ENCODE results near the gene OLFM2. TPM values are rescaled to one million over a fixed set of nuclear protein-coding genes. Genes with fewer than 3 reads are reported as not detected.

OLFM2 gene
- polyA plus RNA-seq, 2 of the 4 experiments (the other 2 are of a cell fraction) = 6.5 to 8.0 TPM

GRCh38 chr19:9906475-9907087, 29.7 kb downstream of the OLFM2 start:
- Histone ChIP-seq H3K4me2 (no peak overlapping the region), H3K4me3 (no peak overlapping the region), H3K27ac (no peak overlapping the region), H3K4me1 (no peaks in the 10 kb centered on the region), H3K9me3 (no peaks in the 10 kb centered on the region)
- no peak for DNase-seq (ENCODE audit: low read depth in 1 of 2, low spot score in 1 of 2)
- no peak for ATAC-seq
- TF ChIP-seq ESRRA (IDR thresholded peaks at IDR 0.05; ENCODE audit: borderline replicate concordance, low read length) = no peak
- no peak for TF ChIP-seq USF2 (IDR thresholded peaks at IDR 0.05)
- TF ChIP-seq CTCF (IDR thresholded peaks at IDR 0.05) = no peak
- TF ChIP-seq NFE2L2 (conservative IDR thresholded peaks at IDR 0.05; ENCODE audit: low read length) = no peak
- TF ChIP-seq BHLHE40 (IDR thresholded peaks at IDR 0.05; ENCODE audit: low read depth, low read length) = no peak
- TF ChIP-seq MAZ (IDR thresholded peaks at IDR 0.05; ENCODE audit: borderline replicate concordance, low read depth, low read length) = no peak
- no peak for TF ChIP-seq FOSL2 (IDR thresholded peaks at IDR 0.05)
- no peak for TF ChIP-seq FOSL2 (CRISPR knock-in tag; IDR thresholded peaks at IDR 0.05)
- no peak for TF ChIP-seq NPAS2 (CRISPR knock-in tag; IDR thresholded peaks at IDR 0.05; ENCODE audit: borderline replicate concordance)
- no peak for TF ChIP-seq SMC3 (IDR thresholded peaks at IDR 0.05)
- no peak for TF ChIP-seq CEBPB (IDR thresholded peaks at IDR 0.05)
- no peak for TF ChIP-seq HOXA7 (CRISPR knock-in tag; IDR thresholded peaks at IDR 0.05)
- no peak for TF ChIP-seq EP300 (IDR thresholded peaks at IDR 0.05)
- no peak for TF ChIP-seq HOXB13 (CRISPR knock-in tag; IDR thresholded peaks at IDR 0.05; ENCODE audit: low read depth)
- TF ChIP-seq HOXB5 (CRISPR knock-in tag; IDR thresholded peaks at IDR 0.05) = no peak
- no peak for TF ChIP-seq ZSCAN20 (CRISPR knock-in tag; IDR thresholded peaks at IDR 0.05)
- no peak for TF ChIP-seq REST (IDR thresholded peaks at IDR 0.05)
- no peak for TF ChIP-seq ATOH8 (CRISPR knock-in tag; IDR thresholded peaks at IDR 0.05; ENCODE audit: low read depth)
- TF ChIP-seq RAD21 (conservative IDR thresholded peaks at IDR 0.05 in 1 of 2, IDR thresholded peaks at IDR 0.05 in 1 of 2) = no peak
- TF ChIP-seq KDM1A (IDR thresholded peaks at IDR 0.05; ENCODE audit: low read depth) = no peak
- WGBS (ENCODE audit: missing lambda C conversion rate) = 89% methylated on average over 12 of the region's 16 CpGs
- ChIA-PET POLR2A (no interaction called here), CTCF (interaction anchor here (1.2 to 1.8 kb wide), 2 partner anchors 8 to 59 kb away, joined by 3 to 4 read pairs; no protein-coding TSS in a partner anchor)
- no peak for FAIRE-seq

- Histone ChIP-seq H3K4me2 (no peak overlapping the region), H3K4me1 (no peaks in the 10 kb centered on the region), H3K9me3 (no peaks in the 10 kb centered on the region), H3K27ac (no peak overlapping the region), H3K4me3 (no peak overlapping the region)
- ATAC-seq (no peak), DNase-seq (ENCODE audit: low read depth in 1 of 2, low spot score in 1 of 2) (no peak), FAIRE-seq (no peak)
- ChIA-PET POLR2A (no interaction called here), CTCF (interaction anchor here (1.5 kb wide), 1 partner anchor 124 kb away, joined by 4 read pairs; no protein-coding TSS in a partner anchor)
- WGBS (ENCODE audit: missing lambda C conversion rate) = 87% methylated on average over 3 of the region's 5 CpGs
- TF ChIP-seq HOXB5 (CRISPR knock-in tag; IDR thresholded peaks at IDR 0.05) (no peak), CTCF (IDR thresholded peaks at IDR 0.05) (no peak), ZFP36 (IDR thresholded peaks at IDR 0.05; ENCODE audit: borderline replicate concordance, partially characterized antibody) (no peak), FOSB (CRISPR knock-in tag; IDR thresholded peaks at IDR 0.05) (no peak), TFCP2L1 (CRISPR knock-in tag; IDR thresholded peaks at IDR 0.05) (no peak), ZC3H11A (IDR thresholded peaks at IDR 0.05) (no peak), REST (IDR thresholded peaks at IDR 0.05) (no peak)
Observed at GRCh38 chr19:9903336-9903735, 33.0 kb downstream of the OLFM2 start.
